WI38 (cell line): ENCODE data around the gene UNCX.
"Not testable (repeated sequence)": the region's sequence is repeated elsewhere in the genome, so short reads cannot be mapped to it uniquely, and the experiment has no call there.

ENCODE experiments used
- H3K4me3 ChIP-seq: 2 replicates; pipeline ENCODE4 v1.5.1; 2011; ENCODE audit warnings: low read depth, mild to moderate bottlenecking, control low read depth, low read length
- CTCF ChIP-seq: IDR thresholded peaks from 2 replicates; pipeline ENCODE4 v1.5.1; 2012; ENCODE audit warnings: low read depth, mild to moderate bottlenecking, control low read depth, low read length

UNCX gene

GRCh38 chr7:1232623-1233332, at the start of gene UNCX:
Gene UNCX (plus strand): TSS chr7:1232872. CDS start chr7:1233018, 146 bp downstream.
- no peak for TF ChIP-seq CTCF

GRCh38 chr7:1187127-1187526, 45.5 kb upstream of the UNCX start:
- TF ChIP-seq CTCF: no peak
- H3K4me3 ChIP-seq: no peak overlapping the region

More at GRCh38 chr7:1232623-1233332, at the start of gene UNCX:
- H3K4me3 ChIP-seq: no peak within 1 kb of the TSS

GRCh38 chr7:1188720-1189294, 43.9 kb upstream of the UNCX start:
- no peak for TF ChIP-seq CTCF
- no peak overlapping the region for H3K4me3 ChIP-seq

GRCh38 chr7:1189986-1190772, 42.5 kb upstream of the UNCX start:
- no peak overlapping the region for H3K4me3 ChIP-seq
- TF ChIP-seq CTCF: no peak

- peak overlapping the region; percentile 24 for H3K4me3 ChIP-seq
- no peak for TF ChIP-seq CTCF
Observed at GRCh38 chr7:1192171-1192676, 40.4 kb upstream of the UNCX start.

- no peak overlapping the region for H3K4me3 ChIP-seq
- peak; percentile 38 for TF ChIP-seq CTCF
Observed at GRCh38 chr7:1193593-1194424, 38.9 kb upstream of the UNCX start.

- not testable (repeated sequence) for H3K4me3 ChIP-seq
Observed at GRCh38 chr7:1196441-1196840, 36.2 kb upstream of the UNCX start.
